ENCODE data around the gene HS3ST1. TPM values are rescaled to one million over a fixed set of nuclear protein-coding genes. Genes with fewer than 3 reads are reported as not detected.

Gene HS3ST1
- total RNA-seq, 4 donors from 2014 or later = 0.05 to 0.36 (median 0.21) TPM; not detected in 1

- no peak for DNase-seq (ENCODE audit: low spot score in 2 of 2)
- H3K4me3 ChIP-seq (ENCODE audit: low read depth, poor library complexity, severe bottlenecking) = no peak overlapping the region
- intact Hi-C loops (cut with DNase I; ENCODE audit: low total_unique reads) = no loop called here
- WGBS, 2 donors = 63 to 66% methylated on average over 7 of the region's 7 CpGs
- TF ChIP-seq CTCF (IDR thresholded peaks at IDR 0.05) (no peak), POLR2A (IDR thresholded peaks at IDR 0.05) (no peak)
Measured at GRCh38 chr4:11376146-11376545, 52.5 kb downstream of the HS3ST1 start.

- no peak overlapping the region for H3K4me3 ChIP-seq (ENCODE audit: low read depth, poor library complexity, severe bottlenecking)
- 35 to 37% methylated on average over 12 to 49 of the region's 53 CpGs for WGBS, 2 donors
- no peak for DNase-seq (ENCODE audit: low spot score in 2 of 2)
Measured at GRCh38 chr4:11368701-11369115, 60.0 kb downstream of the HS3ST1 start.

GRCh38 chr4:11367371-11367770, 61.3 kb downstream of the HS3ST1 start:
- DNase-seq (ENCODE audit: low spot score in 2 of 2) = peak; percentile 53 to 91
- TF ChIP-seq POLR2A (IDR thresholded peaks at IDR 0.05) = no peak
- TF ChIP-seq CTCF (IDR thresholded peaks at IDR 0.05) = no peak
- 44 to 55% methylated on average over 4 of the region's 4 CpGs for WGBS, 2 donors
- no peak overlapping the region for H3K4me3 ChIP-seq (ENCODE audit: low read depth, poor library complexity, severe bottlenecking)
- intact Hi-C loops (cut with DNase I; ENCODE audit: low total_unique reads) = no loop called here

More at GRCh38 chr4:11368701-11369115, 60.0 kb downstream of the HS3ST1 start:
- no peak for TF ChIP-seq CTCF (IDR thresholded peaks at IDR 0.05)
- TF ChIP-seq POLR2A (IDR thresholded peaks at IDR 0.05) = no peak
- intact Hi-C loops (cut with DNase I; ENCODE audit: low total_unique reads) = no loop called here

GRCh38 chr4:11366859-11367258, 61.8 kb downstream of the HS3ST1 start:
- no peak overlapping the region for H3K4me3 ChIP-seq (ENCODE audit: low read depth, poor library complexity, severe bottlenecking)
- TF ChIP-seq POLR2A (IDR thresholded peaks at IDR 0.05) (no peak), CTCF (IDR thresholded peaks at IDR 0.05) (no peak)
- intact Hi-C loops (cut with DNase I; ENCODE audit: low total_unique reads) = no loop called here
- no peak for DNase-seq (ENCODE audit: low spot score in 2 of 2)

- no peak for DNase-seq (ENCODE audit: low spot score in 2 of 2)
- intact Hi-C loops (cut with DNase I; ENCODE audit: low total_unique reads) = no loop called here
- H3K4me3 ChIP-seq (ENCODE audit: low read depth, poor library complexity, severe bottlenecking) = no peak overlapping the region
- TF ChIP-seq POLR2A (IDR thresholded peaks at IDR 0.05) (no peak), CTCF (IDR thresholded peaks at IDR 0.05) (no peak)
Measured at GRCh38 chr4:11365039-11365438, 63.7 kb downstream of the HS3ST1 start.

GRCh38 chr4:11359591-11359990, 69.1 kb downstream of the HS3ST1 start:
- intact Hi-C loops (cut with DNase I; ENCODE audit: low total_unique reads) = no loop called here
- no peak for DNase-seq (ENCODE audit: low spot score in 2 of 2)
- H3K4me3 ChIP-seq (ENCODE audit: low read depth, poor library complexity, severe bottlenecking) = no peak overlapping the region
- no peak for TF ChIP-seq CTCF (IDR thresholded peaks at IDR 0.05)
- no peak for TF ChIP-seq POLR2A (IDR thresholded peaks at IDR 0.05)

Data from lower leg skin (tissue), 4 donors.